ENCODE data around the gene CAMK2A.

The CAMK2A gene

GRCh38 chr5:150211156-150212030 is 78.2 kb downstream of the CAMK2A start:
- Histone ChIP-seq H3K36me3 (ENCODE audit: insufficient read depth) (no peaks in the 10 kb centered on the region), H3K4me1 (ENCODE audit: low read depth, poor library complexity, severe bottlenecking) (no peaks in the 10 kb centered on the region), H3K27me3 (ENCODE audit: insufficient read depth, low read depth) (no peaks in the 10 kb centered on the region), H3K79me2 (ENCODE audit: insufficient read depth, low read depth) (no peaks in the 10 kb centered on the region), H4K20me1 (ENCODE audit: insufficient read depth) (no peaks in the 10 kb centered on the region), H2AFZ (ENCODE audit: low read depth) (no peak overlapping the region), H3K4me2 (no peak overlapping the region), H3K9ac (no peak overlapping the region), H3K27ac (no peak overlapping the region), H3K4me3 (IDR thresholded peaks at IDR 0.05; ENCODE audit: insufficient read depth, low read depth, low read length) (no peak overlapping the region)
- no peak for TF ChIP-seq CTCF (conservative IDR thresholded peaks at IDR 0.05; ENCODE audit: low read depth, low read length)

- Histone ChIP-seq H4K20me1 (ENCODE audit: insufficient read depth) (no peaks in the 10 kb centered on the region), H2AFZ (ENCODE audit: low read depth) (no peak overlapping the region), H3K4me1 (ENCODE audit: low read depth, poor library complexity, severe bottlenecking) (no peaks in the 10 kb centered on the region), H3K9ac (no peak overlapping the region), H3K27me3 (ENCODE audit: insufficient read depth, low read depth) (no peaks in the 10 kb centered on the region), H3K27ac (no peak overlapping the region), H3K79me2 (ENCODE audit: insufficient read depth, low read depth) (no peaks in the 10 kb centered on the region), H3K4me2 (no peak overlapping the region), H3K36me3 (ENCODE audit: insufficient read depth) (no peaks in the 10 kb centered on the region), H3K4me3 (IDR thresholded peaks at IDR 0.05; ENCODE audit: insufficient read depth, low read depth, low read length) (no peak overlapping the region)
- no peak for TF ChIP-seq CTCF (conservative IDR thresholded peaks at IDR 0.05; ENCODE audit: low read depth, low read length)
Observed at GRCh38 chr5:150210644-150211043, 78.9 kb downstream of the CAMK2A start.

GRCh38 chr5:150209099-150209635 is 80.4 kb downstream of the CAMK2A start:
- TF ChIP-seq CTCF (conservative IDR thresholded peaks at IDR 0.05; ENCODE audit: low read depth, low read length): no peak
- Histone ChIP-seq H3K27me3 (ENCODE audit: insufficient read depth, low read depth) (no peaks in the 10 kb centered on the region), H2AFZ (ENCODE audit: low read depth) (no peak overlapping the region), H4K20me1 (ENCODE audit: insufficient read depth) (no peaks in the 10 kb centered on the region), H3K27ac (no peak overlapping the region), H3K79me2 (ENCODE audit: insufficient read depth, low read depth) (no peaks in the 10 kb centered on the region), H3K4me2 (no peak overlapping the region), H3K4me3 (IDR thresholded peaks at IDR 0.05; ENCODE audit: insufficient read depth, low read depth, low read length) (no peak overlapping the region), H3K4me1 (ENCODE audit: low read depth, poor library complexity, severe bottlenecking) (no peaks in the 10 kb centered on the region), H3K36me3 (ENCODE audit: insufficient read depth) (no peaks in the 10 kb centered on the region), H3K9ac (no peak overlapping the region)

GRCh38 chr5:150208187-150209098 is 81.1 kb downstream of the CAMK2A start:
- TF ChIP-seq CTCF (conservative IDR thresholded peaks at IDR 0.05; ENCODE audit: low read depth, low read length): no peak
- Histone ChIP-seq H3K36me3 (ENCODE audit: insufficient read depth) (no peaks in the 10 kb centered on the region), H3K4me2 (no peak overlapping the region), H4K20me1 (ENCODE audit: insufficient read depth) (no peaks in the 10 kb centered on the region), H3K4me1 (ENCODE audit: low read depth, poor library complexity, severe bottlenecking) (no peaks in the 10 kb centered on the region), H3K27me3 (ENCODE audit: insufficient read depth, low read depth) (no peaks in the 10 kb centered on the region), H3K4me3 (IDR thresholded peaks at IDR 0.05; ENCODE audit: insufficient read depth, low read depth, low read length) (no peak overlapping the region), H3K9ac (no peak overlapping the region), H3K79me2 (ENCODE audit: insufficient read depth, low read depth) (no peaks in the 10 kb centered on the region), H3K27ac (no peak overlapping the region), H2AFZ (ENCODE audit: low read depth) (no peak overlapping the region)
